Central memory CD8-positive, alpha-beta T cell (primary cell): ENCODE results near the gene SMIM13.
"Not testable (repeated sequence)": the region's sequence is repeated elsewhere in the genome, so short reads cannot be mapped to it uniquely, and the experiment has no call there.

Source experiments
- ATAC-seq: fragments of 150-1000 bp; cut with Tn5 transposase; replicated peaks from 2 replicates; pipeline ENCODE4 v1.10.0; 2022; ENCODE audit warnings: mild to moderate bottlenecking, moderate FRiP score, moderate number of reproducible peaks; ENCODE audit not compliant: poor library complexity, severe bottlenecking; ENCODE audit errors: extremely low read depth
- DNase-seq, 2 donors: peaks; one replicate each; pipeline ENCODE4 v3.0.0; 2021; ENCODE audit warnings: low spot score in 2 of 2
- H3K27ac Mint-ChIP-seq: one replicate; pipeline ENCODE4 v1.8.0; 2022; ENCODE audit warnings: low read depth, mild to moderate bottlenecking, moderate library complexity, mixed read lengths
- H3K27me3 Mint-ChIP-seq: one replicate; pipeline ENCODE4 v1.8.0; 2022; ENCODE audit warnings: mixed read lengths
- H3K36me3 Mint-ChIP-seq: one replicate; pipeline ENCODE4 v1.8.0; 2022; ENCODE audit warnings: mild to moderate bottlenecking, moderate library complexity, mixed read lengths; ENCODE audit not compliant: insufficient read depth
- H3K4me1 Mint-ChIP-seq: one replicate; pipeline ENCODE4 v1.8.0; 2022; ENCODE audit warnings: mixed read lengths
- H3K4me3 Mint-ChIP-seq: one replicate; pipeline ENCODE4 v1.8.0; 2022; ENCODE audit warnings: mild to moderate bottlenecking, moderate library complexity, mixed read lengths
- H3K9me3 Mint-ChIP-seq: one replicate; pipeline ENCODE4 v1.8.0; 2022; ENCODE audit warnings: mixed read lengths

The SMIM13 gene

DNA sequence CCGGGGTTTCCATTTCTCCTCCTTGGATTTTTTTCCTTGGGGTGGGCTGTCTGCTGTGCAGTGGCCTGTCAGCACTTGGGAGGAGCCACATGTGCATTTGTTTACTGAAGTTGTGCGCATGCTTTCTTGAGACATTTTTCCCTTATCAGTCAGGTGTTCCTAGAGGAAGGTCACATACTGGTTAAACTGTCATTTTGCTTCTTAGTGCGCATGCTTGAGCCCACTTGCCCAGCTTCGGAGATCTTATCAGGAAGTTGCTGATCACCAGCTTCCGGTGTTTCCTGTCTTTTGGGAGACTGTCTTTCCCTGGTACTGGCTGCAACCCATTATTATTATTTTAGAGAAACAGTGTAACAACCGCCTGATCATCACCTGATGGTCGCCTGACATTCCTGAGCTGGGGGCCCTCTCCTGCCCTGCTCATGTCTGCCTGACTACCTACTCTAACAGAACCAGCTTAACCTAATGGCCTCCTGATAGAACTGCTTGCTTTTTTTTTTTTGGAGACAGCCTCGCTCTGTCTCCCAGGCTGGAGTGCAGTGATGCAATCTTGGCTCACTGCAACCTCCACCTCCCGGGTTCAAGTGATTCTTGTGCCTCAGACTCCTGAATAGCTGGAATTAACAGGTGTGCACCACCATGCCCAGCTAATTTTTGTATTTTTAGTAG lies 18.3 kb downstream of the SMIM13 start:
- Mint-ChIP-seq H3K4me3 (no peak overlapping the region), H3K27me3 (no peaks in the 10 kb centered on the region), H3K27ac (peak overlapping the region; percentile 3), H3K4me1 (peaks cover 36% of the 10 kb centered on the region), H3K36me3 (no peaks in the 10 kb centered on the region), H3K9me3 (no peaks in the 10 kb centered on the region)
- DNase-seq, result no peak
- no peak for ATAC-seq

DNA sequence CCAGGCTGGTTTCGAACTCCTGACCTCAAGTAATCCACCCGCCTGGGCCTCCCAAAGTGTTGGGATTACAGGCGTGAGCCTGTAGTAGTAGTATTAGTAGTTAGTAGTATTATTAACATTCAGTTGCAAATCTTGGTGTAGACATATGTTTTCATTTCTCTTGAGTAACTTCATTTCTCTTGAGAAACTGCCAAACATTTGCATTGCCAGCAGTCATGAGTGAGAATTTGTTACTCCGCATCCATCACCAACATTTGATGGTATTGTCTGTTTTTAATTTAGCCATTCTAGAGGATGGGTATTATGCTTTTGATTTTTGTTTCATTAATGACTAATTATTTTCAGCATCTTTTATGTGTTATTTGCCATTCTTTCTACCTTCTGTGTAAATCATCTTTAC lies 19.4 kb downstream of the SMIM13 start:
- DNase-seq (no peak), ATAC-seq (no peak)
- no peaks in the 10 kb centered on the region for H3K27me3 Mint-ChIP-seq
- H3K9me3 Mint-ChIP-seq, result no peaks in the 10 kb centered on the region
- no peak overlapping the region for H3K4me3 Mint-ChIP-seq
- H3K36me3 Mint-ChIP-seq, result no peaks in the 10 kb centered on the region
- H3K4me1 Mint-ChIP-seq, result peaks cover 26% of the 10 kb centered on the region
- H3K27ac Mint-ChIP-seq, result no peak overlapping the region

DNA sequence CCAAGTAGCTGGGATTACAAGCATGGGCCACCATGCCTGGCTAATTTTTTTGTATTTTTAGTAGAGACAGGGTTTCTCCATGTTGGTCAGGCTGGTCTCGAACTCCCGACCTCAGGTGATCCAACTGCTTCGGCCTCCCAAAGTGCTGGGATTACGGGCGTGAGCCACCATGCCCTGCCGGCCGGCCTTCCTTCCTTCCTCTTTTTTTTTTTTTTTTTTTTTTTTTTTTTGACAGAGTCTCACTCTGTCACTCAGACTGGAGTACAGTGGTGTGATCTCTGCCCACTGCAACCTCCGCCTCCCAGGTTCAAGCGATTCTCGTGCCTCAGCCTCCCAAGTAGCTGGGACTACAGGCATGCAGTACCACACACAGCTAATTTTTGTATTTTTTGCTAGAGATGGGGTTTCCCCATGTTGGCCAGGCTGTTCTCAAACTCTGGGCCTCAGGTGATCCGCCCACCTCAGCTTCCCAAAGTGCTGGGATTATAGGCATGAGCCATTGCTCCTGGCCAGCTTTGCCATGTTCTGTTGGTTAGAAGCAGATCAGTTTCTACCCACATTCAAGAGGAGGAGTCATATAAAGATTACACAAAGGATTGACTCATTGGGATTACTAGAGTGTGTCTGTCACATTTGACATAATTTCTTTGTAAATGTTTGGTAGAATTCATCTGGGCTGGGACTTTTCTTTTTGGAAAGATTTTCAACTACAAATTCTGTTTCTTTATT lies 22.3 kb downstream of the SMIM13 start:
- not testable (repeated sequence) for DNase-seq, H3K36me3 Mint-ChIP-seq, H3K9me3 Mint-ChIP-seq, H3K4me3 Mint-ChIP-seq, H3K27me3 Mint-ChIP-seq, ATAC-seq
- Mint-ChIP-seq H3K27ac (peak overlapping the region; percentile 29), H3K4me1 (peaks cover 32% of the 10 kb centered on the region)

DNA sequence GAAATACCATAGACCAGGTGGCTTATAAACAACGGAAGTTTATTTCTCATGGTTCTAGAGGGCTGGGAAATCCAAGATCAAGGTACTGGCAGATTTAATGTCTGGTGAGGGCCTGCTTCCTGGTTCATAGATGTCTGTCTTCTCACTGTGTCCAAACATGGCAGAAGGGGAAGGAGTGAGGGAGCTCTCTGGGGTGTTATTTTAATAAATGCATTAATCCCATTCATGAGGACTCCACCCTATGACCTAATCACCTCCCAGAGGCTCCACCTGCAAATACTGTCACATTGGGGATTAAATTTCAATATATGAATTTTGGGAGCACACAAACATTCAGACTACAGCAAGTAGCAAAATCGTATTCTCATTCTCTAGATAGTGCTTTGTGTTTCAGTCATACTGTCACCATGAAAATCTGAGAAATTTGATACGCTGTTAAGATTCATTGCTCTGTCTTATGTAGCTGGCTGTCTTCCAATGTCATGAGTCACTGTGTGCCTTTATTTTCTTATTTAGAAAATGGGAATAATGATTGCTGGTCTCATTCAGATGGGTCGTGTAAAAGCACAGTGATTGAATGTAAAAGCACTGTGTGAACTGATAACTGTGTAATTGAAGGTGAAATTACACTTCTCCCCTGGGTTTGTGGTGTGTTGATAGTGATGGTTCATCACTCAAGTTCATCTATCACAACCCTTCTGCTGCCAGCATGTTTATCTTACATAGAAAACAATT lies 26.8 kb downstream of the SMIM13 start:
- H3K9me3 Mint-ChIP-seq, result no peaks in the 10 kb centered on the region

DNA sequence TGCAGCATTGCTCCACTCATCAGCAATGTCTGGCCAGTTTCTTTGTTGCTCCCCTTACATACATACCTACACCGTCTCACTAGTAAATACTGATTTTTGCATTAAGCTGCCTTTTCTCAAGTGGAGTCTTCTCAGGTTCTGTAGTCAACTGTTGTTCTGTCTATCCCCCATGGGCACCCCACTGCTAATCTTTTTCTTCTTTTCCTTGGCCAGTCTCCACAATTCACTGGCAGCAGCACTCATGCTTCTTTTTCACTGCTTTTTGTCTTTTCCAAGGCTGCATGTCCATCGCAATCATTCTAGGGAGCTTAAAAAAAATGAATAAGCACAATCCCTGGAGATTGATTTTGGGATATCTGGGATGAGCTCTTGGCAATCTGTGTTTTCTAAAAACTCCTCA lies 28.2 kb downstream of the SMIM13 start:
- H3K4me1 Mint-ChIP-seq, result peaks cover 43% of the 10 kb centered on the region
- H3K27ac Mint-ChIP-seq, result no peak overlapping the region
- no peak for DNase-seq
- H3K36me3 Mint-ChIP-seq, result peaks cover 2% of the 10 kb centered on the region
- H3K9me3 Mint-ChIP-seq, result no peaks in the 10 kb centered on the region
- H3K4me3 Mint-ChIP-seq, result no peak overlapping the region
- H3K27me3 Mint-ChIP-seq, result no peaks in the 10 kb centered on the region
- no peak for ATAC-seq

More for the DNA sequence above, 26.8 kb downstream of the SMIM13 start:
- Mint-ChIP-seq H3K27me3 (no peaks in the 10 kb centered on the region), H3K27ac (no peak overlapping the region), H3K4me1 (peaks cover 38% of the 10 kb centered on the region), H3K36me3 (peaks cover 2% of the 10 kb centered on the region), H3K4me3 (no peak overlapping the region)
- DNase-seq (no peak), ATAC-seq (no peak)

DNA sequence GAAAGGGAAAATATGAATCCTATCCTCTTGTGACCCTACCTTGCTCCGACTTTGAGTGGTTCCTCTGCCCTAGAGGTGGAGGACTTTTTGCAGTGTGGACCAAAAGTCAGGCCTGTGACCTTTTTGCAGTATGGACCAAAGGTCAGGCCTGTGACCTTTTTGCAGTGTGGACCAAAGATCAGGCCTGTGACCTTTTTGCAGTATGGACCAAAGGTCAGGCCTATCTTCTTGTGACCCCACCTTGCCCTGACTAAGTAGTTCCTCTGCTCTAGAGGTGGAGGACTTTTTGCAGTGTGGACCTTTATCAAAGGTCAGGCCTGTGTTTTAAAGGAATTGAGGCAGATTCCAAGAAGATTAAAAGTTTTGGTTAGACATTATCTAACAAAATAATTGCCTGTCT lies 28.7 kb downstream of the SMIM13 start:
- no peaks in the 10 kb centered on the region for H3K27me3 Mint-ChIP-seq
- H3K27ac Mint-ChIP-seq, result no peak overlapping the region
- H3K36me3 Mint-ChIP-seq, result peaks cover 2% of the 10 kb centered on the region
- DNase-seq, result no peak
- no peak overlapping the region for H3K4me3 Mint-ChIP-seq
- H3K4me1 Mint-ChIP-seq, result peaks cover 46% of the 10 kb centered on the region
- no peak for ATAC-seq
- H3K9me3 Mint-ChIP-seq, result no peaks in the 10 kb centered on the region

DNA sequence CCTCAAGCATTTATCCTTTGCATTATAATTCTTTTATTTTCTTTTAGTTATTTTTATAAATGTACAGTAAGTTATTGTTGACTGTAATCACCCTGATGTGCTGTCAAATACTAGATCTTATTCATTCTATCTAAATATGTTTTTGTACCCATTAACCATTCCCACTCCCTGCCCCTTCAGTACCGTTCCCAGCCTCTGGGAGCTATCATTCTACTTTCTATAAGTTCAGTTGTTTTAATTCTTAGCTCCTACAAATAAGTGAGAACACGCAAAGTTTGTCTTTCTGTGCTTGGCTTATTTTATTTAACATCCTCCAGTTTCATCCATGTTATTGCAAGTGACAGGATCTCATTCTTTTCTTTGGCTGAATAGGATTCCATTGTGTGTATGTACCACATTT lies 30.3 kb downstream of the SMIM13 start:
- DNase-seq (no peak), ATAC-seq (no peak)
- H3K9me3 Mint-ChIP-seq, result no peaks in the 10 kb centered on the region
- H3K4me3 Mint-ChIP-seq, result no peak overlapping the region
- H3K36me3 Mint-ChIP-seq, result peaks cover 2% of the 10 kb centered on the region
- H3K4me1 Mint-ChIP-seq, result peaks cover 47% of the 10 kb centered on the region
- no peak overlapping the region for H3K27ac Mint-ChIP-seq
- H3K27me3 Mint-ChIP-seq, result no peaks in the 10 kb centered on the region

DNA sequence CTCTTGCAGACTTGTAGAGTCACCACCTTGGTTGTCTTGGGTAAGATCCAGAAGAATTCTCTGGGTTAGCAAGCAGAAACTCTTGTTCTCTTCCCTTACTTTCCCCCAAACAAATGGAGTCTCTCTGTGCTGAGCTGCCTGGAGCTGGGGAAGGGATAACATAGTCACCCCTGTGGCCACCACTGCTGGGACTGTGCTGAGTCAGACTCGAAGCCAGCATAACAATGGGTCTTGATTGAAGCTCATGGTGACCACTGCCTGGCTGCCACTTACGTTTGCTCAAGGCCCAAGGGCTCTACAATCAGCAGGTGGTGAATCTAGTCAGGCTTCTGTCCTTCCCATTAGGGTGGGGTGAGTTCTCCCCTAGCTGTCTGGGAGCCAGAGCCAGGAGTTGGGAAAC lies 33.2 kb downstream of the SMIM13 start:
- Mint-ChIP-seq H3K9me3 (no peaks in the 10 kb centered on the region), H3K4me3 (no peak overlapping the region), H3K27me3 (no peaks in the 10 kb centered on the region), H3K4me1 (peaks cover 31% of the 10 kb centered on the region), H3K36me3 (peaks cover 4% of the 10 kb centered on the region), H3K27ac (no peak overlapping the region)
- DNase-seq (no peak), ATAC-seq (no peak)

DNA sequence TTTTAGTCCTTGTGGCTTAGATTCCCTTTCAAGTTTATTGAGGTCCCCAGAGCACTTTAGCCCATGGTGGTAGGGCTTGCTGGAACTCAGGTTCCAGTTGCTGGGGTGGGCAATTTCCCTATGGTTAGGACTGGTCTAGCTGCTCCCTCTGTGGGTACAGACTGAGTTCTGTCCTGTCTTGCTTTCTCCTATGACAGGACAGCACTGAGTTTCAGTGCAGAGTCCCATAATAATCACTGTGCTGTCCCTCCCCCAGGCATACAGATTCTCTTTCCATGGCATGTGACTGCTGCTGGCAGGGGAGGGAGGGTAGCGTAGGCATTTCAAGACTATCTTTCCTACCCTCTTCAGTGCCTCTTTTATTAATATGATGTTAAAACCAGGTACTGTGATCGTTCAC lies 35.0 kb downstream of the SMIM13 start:
- Mint-ChIP-seq H3K27me3 (no peaks in the 10 kb centered on the region), H3K36me3 (peaks cover 4% of the 10 kb centered on the region), H3K9me3 (no peaks in the 10 kb centered on the region), H3K4me1 (peaks cover 28% of the 10 kb centered on the region), H3K27ac (no peak overlapping the region), H3K4me3 (no peak overlapping the region)
- ATAC-seq, result no peak
- DNase-seq, result no peak

DNA sequence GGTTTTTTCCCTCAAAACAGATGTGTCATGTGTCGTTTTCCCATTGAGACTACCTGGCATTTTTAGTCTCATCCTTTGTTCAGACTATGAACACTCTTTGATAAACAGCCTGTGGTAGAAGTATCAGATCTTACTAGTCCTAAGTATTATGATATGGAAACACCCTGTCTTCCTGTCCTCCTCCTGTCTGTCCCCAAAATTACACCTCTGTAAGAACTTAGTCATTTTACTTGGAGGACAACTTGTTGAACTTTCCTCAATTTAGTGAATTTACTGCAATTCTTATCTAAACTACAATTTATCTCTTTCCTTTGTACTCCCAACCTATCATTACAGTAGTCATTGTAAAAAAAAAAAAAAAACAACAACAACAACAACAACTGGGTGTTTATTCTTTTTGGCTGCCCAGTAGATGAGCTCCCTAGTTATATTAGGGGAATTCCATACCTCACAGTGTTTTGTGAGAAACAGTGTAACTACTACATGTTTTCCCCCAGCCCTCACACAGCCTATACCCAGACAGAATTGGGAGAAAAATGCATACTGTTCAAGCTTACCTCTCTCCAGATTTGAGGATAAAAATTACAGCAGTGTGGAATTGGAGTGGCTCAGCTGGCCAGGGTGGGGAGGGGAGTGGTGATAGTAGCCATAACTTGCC lies 36.4 kb downstream of the SMIM13 start:
- Mint-ChIP-seq H3K4me1 (peaks cover 23% of the 10 kb centered on the region), H3K36me3 (peaks cover 12% of the 10 kb centered on the region), H3K4me3 (no peak overlapping the region), H3K9me3 (no peaks in the 10 kb centered on the region), H3K27me3 (no peaks in the 10 kb centered on the region), H3K27ac (no peak overlapping the region)
- ATAC-seq (no peak), DNase-seq (no peak)

DNA sequence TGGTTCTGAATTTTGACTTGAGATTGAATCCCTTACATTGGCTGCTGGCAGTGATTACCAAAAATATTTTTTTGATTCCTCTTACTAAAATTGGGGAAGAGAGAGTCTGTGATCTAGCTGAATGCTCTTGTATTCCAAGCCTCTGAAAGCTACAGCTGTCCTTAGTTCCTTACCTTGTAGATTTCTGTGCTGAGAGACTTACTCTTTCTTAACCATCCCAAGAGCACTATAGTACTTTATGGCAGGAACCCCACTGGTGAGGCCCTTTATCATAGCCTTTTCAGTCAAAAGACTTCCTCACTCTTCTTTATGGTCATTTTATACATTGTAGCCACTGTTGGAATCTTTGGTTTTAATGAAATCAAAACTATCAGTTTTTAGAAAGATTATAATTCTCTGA lies 37.0 kb downstream of the SMIM13 start:
- no peak overlapping the region for H3K4me3 Mint-ChIP-seq
- H3K27ac Mint-ChIP-seq, result no peak overlapping the region
- H3K36me3 Mint-ChIP-seq, result peaks cover 12% of the 10 kb centered on the region
- no peaks in the 10 kb centered on the region for H3K27me3 Mint-ChIP-seq
- H3K4me1 Mint-ChIP-seq, result peaks cover 23% of the 10 kb centered on the region
- no peaks in the 10 kb centered on the region for H3K9me3 Mint-ChIP-seq
- DNase-seq, result no peak
- ATAC-seq, result no peak

DNA sequence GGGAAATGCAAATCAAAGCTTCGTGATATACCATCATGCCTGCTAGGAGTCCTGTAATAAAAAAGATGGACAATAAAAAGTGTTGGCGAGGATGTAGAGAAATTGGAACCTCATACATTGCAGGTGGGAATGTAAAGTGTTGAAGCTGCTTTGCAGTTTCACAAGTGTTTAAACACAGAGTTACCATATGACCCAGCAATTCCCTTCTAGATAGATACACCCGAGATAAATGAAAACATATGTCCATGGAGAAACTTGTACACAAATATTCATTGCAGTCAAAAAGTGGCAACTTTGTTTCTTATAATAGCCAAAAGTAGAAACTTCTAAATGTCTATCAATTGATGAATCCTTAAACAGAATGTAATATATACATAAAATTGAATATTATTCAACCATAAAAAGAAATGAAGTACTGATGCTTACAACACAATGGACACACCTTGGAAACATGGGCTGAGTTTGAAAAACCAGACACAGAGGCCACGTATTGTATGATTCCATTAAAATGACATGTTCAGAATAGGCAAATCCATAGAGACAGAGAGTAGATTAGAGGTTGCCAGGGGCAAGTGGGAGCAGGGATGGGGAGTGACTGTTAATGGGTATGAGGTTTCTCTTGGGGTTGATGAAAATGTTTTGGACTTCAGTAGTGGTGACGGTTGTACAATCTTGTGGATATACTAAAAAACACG lies 38.7 kb downstream of the SMIM13 start:
- ATAC-seq, result no peak
- H3K27ac Mint-ChIP-seq, result no peak overlapping the region
- H3K36me3 Mint-ChIP-seq, result peaks cover 12% of the 10 kb centered on the region
- no peak for DNase-seq
- H3K4me1 Mint-ChIP-seq, result peaks cover 14% of the 10 kb centered on the region
- no peak overlapping the region for H3K4me3 Mint-ChIP-seq
- no peaks in the 10 kb centered on the region for H3K27me3 Mint-ChIP-seq
- no peaks in the 10 kb centered on the region for H3K9me3 Mint-ChIP-seq
